HG03565 (cell line): ENCODE data around the gene CAMTA1.

Experiments used
- ATAC-seq: cut with Tn5 transposase; IDR thresholded peaks from one replicate; pipeline ENCODE4 v1.9.1; 2021; ENCODE audit warnings: mild to moderate bottlenecking, moderate library complexity; ENCODE audit not compliant: unreplicated experiment

The CAMTA1 gene

DNA sequence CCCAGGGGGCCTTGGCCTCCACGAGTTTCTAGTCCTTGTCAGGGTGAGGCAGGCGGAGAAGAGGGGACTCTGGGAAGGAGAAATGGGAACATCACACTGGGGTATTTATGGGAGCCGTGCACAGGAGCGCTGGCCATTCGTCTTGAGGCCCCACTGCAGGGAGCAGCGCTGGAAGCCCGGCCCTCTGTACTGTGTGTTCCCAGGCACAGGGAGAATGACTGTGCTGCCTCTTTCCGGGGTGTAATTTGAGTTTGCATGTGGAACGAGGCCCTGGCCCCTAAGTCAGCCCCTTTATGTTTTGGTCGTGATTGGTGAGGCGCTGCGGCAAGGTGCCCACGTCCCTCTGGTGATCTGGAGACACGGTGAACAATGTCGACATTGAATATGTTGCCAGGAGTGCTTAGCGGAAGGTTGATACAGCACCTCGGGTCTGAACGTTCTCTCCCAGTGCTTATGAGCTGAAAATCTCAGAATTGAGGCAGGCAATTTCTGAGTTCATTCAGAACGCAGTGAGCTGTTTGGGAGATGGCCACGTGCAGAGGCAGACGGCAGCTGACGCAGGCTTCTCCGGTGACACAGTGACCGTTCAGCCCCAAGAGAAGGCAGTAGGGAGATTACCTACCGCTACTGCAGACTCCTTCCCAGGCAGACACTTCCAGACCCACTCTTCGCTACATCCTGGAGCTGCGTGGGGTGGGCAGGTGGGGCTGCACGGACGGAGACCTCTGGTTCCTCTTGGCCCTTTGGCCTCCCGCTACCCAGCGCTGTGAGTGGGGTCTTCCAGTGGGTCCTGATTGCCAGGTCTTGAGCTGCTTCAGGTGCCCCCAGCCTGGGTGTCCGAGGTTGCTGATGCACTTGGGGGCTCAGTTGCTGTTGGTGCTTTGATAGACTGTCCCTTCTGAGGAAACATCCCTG, 265.8 kb downstream of the CAMTA1 start:
- ATAC-seq, result no peak

DNA sequence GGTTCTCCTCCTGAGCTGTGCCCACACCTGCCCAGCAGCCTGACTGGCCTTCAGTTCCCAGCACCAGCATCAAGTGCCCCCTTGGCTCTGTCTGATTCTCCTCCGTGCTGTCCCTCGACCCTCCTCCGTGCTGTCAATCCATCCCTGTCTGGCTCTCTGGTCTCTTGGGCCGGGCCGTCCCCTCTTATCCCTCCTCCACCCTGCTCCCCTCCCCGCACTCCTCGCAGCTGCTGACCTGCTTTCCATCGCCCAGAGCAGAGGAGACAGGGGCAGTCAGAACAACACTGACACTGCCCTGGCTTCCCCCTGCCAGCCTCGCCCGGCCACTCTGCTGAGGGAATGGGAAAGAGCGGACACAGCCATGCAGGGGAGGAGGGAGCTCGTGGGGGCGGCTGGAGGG, 267.4 kb downstream of the CAMTA1 start:
- ATAC-seq, result no peak

DNA sequence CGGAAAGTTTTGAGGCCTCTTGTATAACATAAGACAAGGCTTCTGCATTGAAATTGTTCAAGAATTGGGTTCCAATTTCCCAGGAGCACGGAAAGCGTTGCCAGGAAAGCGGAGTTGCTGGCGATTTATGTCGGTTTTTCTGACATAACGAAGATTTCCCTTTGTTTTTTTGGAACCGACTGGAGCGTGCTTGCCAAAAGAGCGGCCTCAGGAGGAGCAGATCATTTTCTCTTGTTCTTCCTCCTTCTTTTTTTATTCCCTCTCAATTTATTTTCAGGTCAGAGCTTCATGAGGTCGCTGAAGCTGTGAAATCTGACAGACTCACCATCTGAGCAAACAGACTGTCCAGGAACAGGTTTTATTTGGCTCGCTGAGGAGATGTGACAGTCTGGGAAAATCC, 275.5 kb downstream of the CAMTA1 start:
- ATAC-seq, result no peak

DNA sequence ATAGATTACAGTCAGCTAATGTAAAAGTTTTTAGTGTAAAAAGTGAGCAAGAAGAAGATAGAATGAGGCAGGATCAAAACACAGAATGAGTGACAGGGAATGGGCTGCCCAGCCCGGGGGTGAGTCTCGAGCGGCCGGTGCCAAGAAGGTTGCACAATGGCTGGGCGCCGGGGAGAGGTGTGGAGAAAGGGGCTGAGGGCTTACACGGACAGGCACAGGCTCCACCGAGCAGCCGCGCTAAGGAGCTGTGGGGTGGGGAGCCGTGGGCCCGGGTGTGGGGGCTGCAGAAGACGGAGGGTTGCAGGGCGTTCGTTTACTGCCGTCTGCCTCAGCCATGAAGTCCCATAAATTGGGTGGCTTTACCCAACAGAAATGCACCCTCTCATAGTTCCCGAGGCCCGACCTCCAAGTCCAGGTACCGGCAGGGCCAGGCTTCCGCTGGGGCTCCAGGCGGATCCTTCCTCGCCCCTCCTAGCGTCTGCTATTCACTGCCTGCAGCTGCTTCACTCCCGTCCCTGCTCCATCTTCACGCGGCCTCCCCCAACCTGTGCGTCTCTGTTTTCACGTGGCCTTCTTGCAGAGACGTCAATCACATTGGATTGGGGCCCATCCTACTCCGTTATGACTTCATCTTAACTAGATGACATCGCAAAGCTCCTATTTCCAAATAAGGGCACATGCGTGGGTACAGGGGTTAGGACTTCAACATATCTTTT, 277.2 kb downstream of the CAMTA1 start:
- ATAC-seq, result no peak

DNA sequence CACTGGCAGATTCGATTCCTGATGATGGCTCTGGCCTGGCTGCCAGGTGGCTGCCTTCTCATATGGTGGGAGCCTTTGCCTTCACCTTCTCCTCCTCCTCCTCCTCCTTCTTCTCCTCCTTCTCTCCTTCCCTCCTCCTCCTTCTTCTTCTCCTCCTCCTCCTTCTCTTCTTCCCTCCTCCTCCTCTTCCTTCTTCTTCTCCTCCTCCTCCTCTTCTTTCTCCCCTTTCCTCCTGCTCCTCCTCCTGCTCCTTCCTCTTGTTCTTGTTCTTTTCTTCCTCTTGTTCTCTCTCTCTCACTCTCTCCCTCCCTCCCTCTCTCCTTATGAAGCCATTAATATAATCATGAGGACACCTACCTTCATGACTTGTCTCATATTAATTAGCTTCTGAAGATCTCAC, 278.7 kb downstream of the CAMTA1 start:
- no peak for ATAC-seq

DNA sequence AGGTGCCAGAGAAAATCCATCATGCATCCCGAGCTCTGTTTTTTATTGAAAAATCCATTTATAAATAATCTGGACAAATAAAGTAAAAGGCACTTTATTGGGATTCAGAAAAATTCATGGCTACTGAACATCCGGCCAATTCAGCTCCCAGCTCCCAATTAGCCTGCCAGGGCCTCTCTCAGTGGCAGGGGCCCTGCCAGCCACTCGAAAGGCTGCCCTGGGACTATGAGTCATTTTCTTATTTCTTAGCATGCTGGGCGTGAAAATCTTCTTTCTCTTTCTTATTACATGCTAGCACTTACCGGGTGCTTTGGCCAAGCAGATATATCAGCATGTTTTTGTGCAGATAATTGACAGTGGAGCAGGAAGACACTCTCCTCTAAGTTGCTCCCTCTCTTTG, 283.3 kb downstream of the CAMTA1 start:
- no peak for ATAC-seq

DNA sequence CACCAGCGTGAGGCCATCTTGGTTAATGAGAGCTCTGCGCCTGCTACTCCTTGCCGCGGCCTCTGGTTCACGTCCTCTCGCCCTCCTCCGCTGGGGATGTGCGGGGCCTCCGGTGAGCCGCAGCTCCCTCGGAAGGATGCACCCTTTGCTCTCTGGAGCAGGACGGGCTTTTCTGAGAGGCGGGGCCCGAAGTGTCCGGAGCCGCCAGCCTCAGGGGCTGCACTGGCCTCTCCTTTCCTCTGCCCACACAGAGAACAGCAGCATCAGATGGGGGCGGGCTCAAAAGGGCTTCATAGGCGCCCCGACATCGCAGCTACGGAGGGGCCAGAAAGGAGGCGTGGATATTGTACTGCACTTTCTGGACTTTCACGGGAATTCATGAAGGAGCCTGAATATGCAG, 284.7 kb downstream of the CAMTA1 start:
- no peak for ATAC-seq

DNA sequence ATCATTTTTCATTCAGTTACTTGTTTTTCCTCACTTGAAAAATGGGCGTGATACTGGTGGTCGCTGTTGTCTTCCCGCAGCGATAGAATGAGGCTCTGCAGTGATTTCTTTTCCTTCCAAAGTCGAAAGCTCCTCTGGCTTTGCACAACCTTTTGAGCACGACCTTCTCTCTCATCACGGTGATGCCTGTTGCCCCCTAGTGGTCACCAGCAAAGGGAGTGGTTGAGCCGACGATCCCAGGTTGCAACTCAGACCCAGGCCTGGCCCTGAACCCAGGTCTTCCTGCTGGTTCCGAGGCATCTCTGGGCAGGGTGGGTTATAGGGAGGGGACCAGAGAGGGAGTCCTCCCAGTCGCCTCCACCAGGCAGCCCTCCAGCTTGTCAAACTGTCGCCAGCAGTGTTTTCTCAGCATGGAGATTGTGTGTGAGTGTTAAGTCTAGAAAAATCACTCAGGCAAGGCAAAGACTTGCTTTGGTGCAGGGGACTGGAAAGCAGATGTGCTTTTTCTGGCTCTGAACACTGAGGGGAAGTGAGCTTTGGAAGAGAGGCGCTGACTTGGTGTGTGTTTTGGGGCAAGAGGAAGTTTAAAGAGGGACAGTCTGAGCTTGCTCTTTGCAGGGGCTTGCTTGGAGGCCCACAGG, 285.3 kb downstream of the CAMTA1 start:
- no peak for ATAC-seq

DNA sequence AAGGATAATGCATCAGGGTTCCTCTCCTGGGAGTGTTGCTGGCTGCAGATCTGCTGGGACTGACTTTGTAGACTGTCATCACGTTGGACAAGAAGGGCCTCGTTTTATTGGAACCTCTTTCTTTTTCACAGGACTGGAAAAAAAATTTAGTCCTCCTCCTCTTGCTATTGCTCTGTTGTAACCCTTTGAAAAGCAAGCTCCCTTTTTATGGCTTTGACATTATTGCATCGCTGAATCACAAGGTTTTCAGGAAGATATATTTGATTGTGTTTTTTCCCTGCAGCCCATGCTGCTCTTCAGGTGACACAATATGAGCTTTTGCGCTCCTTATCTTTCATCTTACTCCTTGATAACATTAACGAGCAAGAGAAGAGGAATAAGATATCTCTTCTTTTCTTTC, 290.9 kb downstream of the CAMTA1 start:
- ATAC-seq, result no peak

DNA sequence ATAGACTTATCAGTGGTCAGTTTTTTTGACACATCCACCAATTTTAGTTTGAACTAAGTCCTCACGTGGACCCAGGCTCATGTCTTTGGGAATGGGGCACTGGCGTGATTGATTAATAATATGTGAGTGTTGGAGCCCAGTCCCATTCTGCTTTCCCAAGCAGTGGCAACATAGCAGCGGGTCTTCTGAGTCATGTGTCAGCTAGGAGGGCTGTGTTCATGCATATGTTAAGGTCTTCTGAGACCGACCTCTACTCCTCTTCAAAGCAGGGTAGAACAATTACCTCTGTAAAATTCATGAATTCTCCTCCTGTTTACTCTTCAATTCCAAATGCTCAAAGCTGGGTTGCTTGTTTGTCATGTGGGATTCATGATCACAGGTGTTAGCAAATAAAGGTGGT, 291.3 kb downstream of the CAMTA1 start:
- ATAC-seq, result no peak

DNA sequence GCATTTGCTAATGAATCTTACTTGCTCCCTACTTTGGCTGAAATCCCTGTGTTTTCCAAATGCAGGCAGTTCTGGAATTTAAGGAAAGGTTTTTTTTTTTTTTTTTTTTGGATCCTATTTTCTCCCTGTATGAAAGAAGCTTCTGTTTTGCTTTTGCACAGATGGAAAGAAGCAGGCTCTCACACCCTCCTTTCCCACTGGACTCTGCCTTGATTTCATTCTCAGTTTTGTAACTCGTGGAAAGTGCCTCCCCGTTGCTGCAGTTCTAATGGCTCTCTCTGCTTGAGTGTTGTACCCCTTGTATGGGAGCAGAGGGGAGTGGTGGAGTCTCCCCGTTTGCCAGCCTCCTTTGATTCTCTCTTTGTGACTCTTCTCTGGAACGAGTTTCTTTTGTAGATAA, 291.9 kb downstream of the CAMTA1 start:
- ATAC-seq, result no peak

DNA sequence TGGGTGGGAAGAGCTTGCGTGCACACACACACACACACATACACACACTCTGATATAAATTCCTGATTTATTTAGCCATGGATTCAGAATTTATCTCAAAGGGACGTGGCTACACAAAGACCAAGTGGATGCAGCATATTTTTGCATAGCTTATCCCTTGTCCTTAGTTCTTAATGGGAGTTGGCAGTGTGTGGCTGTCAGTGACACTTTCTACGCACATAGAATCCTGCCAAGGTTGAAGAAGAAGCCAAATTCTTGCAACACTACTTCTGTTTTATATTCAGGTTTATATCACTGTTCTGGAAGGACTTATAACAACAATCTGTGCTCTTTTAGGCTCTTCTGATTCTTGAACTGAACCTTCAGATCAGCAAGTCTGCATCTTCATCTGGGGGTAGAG, 292.7 kb downstream of the CAMTA1 start:
- no peak for ATAC-seq

DNA sequence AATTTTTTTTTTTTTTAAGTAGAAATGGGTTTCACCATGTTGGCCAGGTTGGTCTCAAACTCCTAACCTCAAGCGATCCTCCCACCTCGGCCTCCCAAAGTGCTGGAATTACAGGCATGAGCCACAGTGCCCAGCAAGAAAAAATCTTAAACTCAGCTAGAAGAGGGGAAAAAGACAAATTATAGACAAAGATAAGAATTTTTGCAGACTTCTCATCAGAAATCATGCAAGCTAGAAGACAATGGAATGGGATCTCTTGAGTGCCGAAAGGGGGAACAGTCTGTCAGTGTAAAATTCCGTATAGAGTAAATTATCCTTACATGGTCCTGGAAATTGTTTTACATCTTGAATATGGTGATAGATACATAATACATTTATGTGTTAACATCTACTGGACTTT, 294.4 kb downstream of the CAMTA1 start:
- ATAC-seq, result no peak

DNA sequence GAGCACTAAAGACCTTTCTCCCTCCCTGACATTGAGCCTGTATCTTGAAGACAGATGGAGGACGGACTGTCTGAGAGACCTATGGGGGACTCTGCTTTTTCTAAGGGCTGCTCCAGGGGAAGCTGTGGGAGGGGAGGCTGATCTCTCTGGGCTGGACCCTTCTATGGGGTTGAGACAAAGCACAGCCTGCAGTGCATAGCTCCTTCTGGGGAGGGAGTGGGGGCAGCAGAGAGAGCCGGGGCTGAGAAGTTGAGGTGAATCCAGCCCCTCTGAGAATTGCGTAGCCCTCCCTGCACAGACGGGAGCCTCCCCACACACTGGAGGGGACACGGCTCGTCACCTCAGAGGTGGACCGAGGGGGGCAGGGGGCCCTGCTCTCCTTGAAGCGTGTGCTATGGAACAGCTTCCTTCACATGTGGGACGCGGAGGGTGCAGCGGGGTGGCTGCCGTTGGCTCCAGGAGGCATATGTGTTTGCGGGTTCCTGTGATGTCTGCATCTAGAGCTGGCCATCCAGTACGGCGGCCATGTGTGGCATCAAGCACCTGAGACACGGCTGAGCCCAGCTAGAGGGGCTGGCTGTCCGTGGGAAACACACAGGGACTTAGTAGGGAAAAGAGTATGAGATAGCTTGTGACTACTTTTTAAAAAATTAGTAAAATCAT, 299.1 kb downstream of the CAMTA1 start:
- no peak for ATAC-seq

DNA sequence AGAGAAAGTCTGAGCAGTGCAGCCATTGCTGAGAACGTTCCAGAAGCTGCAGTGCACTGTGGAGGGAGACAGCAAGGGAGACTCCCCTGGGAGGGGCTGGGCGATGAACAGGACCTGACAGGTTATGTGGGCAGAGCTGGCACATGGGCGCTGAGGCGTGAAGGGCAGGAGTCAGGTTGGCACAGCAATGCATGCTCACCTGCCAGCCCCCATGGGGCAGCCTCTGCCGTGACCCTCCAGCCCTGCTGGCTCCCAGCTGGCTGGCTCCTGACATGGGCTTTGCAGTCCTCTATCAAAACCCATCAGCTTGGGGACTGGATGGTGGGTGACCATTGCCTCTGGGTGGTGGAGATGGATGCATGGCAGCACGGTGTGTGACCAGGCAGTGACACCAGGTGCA, 300.3 kb downstream of the CAMTA1 start:
- no peak for ATAC-seq

DNA sequence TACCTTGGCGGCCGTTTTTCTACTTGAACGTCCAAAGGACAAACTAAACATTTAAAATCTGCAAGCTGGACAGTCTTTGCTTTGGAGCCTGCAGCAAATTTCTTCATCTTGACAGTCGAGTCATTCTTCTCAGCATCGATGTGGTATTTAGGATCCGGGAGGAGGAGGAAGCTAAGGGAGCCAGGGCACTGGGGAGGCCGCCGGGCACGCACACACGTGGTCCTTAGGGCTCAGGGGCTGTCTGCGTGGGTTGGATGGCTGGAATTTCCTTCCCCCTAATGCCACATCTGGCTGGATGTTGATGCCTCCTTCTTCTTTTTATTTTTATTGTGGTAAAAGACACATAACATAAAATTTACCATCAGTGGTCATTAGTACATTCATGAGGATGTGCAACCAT, 300.9 kb downstream of the CAMTA1 start:
- ATAC-seq, result no peak

DNA sequence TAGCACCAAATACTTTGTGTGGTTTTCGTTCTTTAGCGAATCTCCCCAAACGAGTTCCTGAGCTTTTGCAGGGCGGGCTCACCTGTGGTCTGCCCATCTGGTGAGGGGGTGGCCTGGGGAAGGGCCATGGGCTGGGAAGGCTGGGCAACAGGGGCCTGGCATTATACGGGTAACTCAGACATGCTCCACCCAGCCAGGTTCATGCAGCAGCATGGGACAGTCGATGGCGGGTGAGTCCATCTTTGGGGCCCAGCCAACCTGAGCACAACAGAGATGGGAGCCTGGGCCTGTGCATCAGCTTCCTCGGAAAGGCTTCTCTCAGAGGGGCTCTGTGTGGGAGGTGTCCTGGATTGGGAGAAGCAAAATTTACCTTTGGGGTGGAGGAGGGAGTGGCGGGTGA, 302.6 kb downstream of the CAMTA1 start:
- ATAC-seq, result no peak

DNA sequence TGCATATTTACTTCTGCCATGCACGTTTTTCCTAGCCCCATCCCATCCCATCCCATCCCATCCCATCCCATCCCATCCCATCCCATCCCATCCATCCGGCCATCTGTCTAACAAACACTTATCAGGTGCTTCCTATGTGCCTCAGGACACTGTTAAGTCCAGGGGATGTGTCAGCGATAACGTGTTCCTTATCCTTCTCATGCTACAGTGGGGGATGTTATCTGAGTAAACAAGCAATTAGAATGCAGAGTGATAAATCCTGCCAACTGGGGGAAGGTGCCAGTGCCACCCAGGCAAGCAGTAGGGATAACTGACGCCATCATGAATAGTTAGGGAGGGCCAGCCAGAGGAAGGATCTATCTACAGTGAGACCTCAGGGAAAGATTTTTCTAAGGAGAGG, 304.2 kb downstream of the CAMTA1 start:
- ATAC-seq, result no peak

DNA sequence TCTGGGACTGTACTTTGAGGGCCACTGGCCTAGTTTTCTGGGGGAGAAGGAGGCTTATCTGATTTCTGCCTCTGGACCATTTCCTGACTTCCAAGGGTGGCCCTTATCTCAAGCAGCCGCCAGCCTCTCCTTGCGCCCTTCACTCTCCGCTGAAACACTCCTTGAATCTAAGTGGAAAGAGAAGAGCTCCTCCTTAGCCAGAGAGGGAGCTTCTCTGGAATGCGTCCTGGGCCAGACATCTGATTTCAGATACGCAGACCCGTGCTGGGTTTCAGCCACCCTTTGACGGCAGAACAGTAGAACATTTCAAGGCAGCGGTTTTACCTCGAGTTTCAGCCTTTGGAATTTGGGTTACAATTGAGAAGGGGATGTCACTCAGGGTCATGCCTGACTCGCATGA, 308.0 kb downstream of the CAMTA1 start:
- no peak for ATAC-seq

DNA sequence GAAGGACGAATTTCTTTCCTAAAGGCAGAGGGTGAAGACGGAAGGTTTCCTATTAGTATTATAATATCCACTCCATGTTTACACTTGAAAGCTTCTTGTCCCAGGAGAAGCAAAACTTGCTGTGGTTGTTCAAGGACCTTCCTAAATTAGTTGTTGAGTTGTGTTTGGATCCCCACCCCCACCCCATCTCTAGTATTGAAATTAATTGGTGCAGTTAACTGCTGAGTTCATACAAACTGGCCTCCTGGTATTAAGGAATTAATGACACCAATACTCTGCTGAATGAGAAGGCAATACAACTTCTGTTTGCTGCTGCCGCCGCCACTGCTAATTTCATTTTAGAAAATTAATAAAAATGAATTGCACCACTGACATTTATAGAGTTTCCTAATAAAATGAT, 308.8 kb downstream of the CAMTA1 start:
- ATAC-seq, result no peak

DNA sequence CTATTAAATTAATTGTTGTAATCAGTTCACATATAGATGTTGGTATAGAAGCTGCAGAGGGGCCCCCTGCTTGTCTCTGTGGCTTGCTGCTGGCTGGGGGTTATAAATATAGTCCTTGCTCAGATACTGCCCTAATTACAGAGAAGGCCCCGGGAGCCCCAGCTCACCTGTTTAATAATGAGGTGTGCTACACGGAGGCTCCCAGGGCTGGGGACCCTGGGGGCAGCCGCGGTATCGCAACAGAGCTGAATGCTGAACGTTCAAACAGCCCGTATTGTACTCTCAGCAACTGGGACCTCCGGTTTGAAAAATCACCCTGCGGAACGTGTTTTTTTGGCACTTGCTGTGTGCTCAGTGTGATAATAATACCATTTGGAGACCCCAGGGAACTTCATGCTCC, 309.3 kb downstream of the CAMTA1 start:
- no peak for ATAC-seq
